ENCODE results near the gene KCNS1.

Gene KCNS1

GRCh38 chr20:45109634-45110033 is 8.7 kb upstream of the KCNS1 start:
- DNase-seq (ENCODE audit: low read depth in 2 of 2, low spot score in 1 of 2) = no peak

GRCh38 chr20:45105317-45105716 is 4.4 kb upstream of the KCNS1 start:
- no peak for DNase-seq (ENCODE audit: low read depth in 2 of 2, low spot score in 1 of 2)

- DNase-seq (ENCODE audit: low read depth in 2 of 2, low spot score in 1 of 2) = no peak
These were observed 3.9 kb upstream of the KCNS1 start for GRCh38 chr20:45104786-45105185.

- DNase-seq (ENCODE audit: low read depth in 2 of 2, low spot score in 1 of 2) = no peak
These were observed 2.1 kb upstream of the KCNS1 start for GRCh38 chr20:45103072-45103471.

GRCh38 chr20:45101333-45101850 is 465 bp upstream of the KCNS1 start:
- no peak for DNase-seq (ENCODE audit: low read depth in 2 of 2, low spot score in 1 of 2)

GRCh38 chr20:45098103-45098773 is 2.7 kb downstream of the KCNS1 start:
- DNase-seq (ENCODE audit: low read depth in 2 of 2, low spot score in 1 of 2) = no peak

- no peak for DNase-seq (ENCODE audit: low read depth in 2 of 2, low spot score in 1 of 2)
These were observed 3.3 kb downstream of the KCNS1 start for GRCh38 chr20:45097485-45098102.

GRCh38 chr20:45096781-45097180 is 4.1 kb downstream of the KCNS1 start:
- DNase-seq (ENCODE audit: low read depth in 2 of 2, low spot score in 1 of 2) = no peak

GRCh38 chr20:45095805-45096238 is 5.1 kb downstream of the KCNS1 start:
- DNase-seq (ENCODE audit: low read depth in 2 of 2, low spot score in 1 of 2) = peak; percentile 8 to 29

- DNase-seq (ENCODE audit: low read depth in 2 of 2, low spot score in 1 of 2) = no peak
These were observed 5.9 kb downstream of the KCNS1 start for GRCh38 chr20:45094864-45095574.

GRCh38 chr20:45094201-45094600 is 6.7 kb downstream of the KCNS1 start:
- DNase-seq (ENCODE audit: low read depth in 2 of 2, low spot score in 1 of 2) = no peak

- no peak for DNase-seq (ENCODE audit: low read depth in 2 of 2, low spot score in 1 of 2)
These were observed 8.0 kb downstream of the KCNS1 start for GRCh38 chr20:45092898-45093297.

- no peak for DNase-seq (ENCODE audit: low read depth in 2 of 2, low spot score in 1 of 2)
These were observed 9.6 kb downstream of the KCNS1 start for GRCh38 chr20:45091366-45091765.

- DNase-seq (ENCODE audit: low read depth in 2 of 2, low spot score in 1 of 2) = no peak
These were observed 10.4 kb downstream of the KCNS1 start for GRCh38 chr20:45090481-45090880.

GRCh38 chr20:45088247-45088646 is 12.7 kb downstream of the KCNS1 start:
- no peak for DNase-seq (ENCODE audit: low read depth in 2 of 2, low spot score in 1 of 2)

GRCh38 chr20:45087814-45088213 is 13.1 kb downstream of the KCNS1 start:
- no peak for DNase-seq (ENCODE audit: low read depth in 2 of 2, low spot score in 1 of 2)

- no peak for DNase-seq (ENCODE audit: low read depth in 2 of 2, low spot score in 1 of 2)
These were observed 13.7 kb downstream of the KCNS1 start for GRCh38 chr20:45087097-45087790.

- DNase-seq (ENCODE audit: low read depth in 2 of 2, low spot score in 1 of 2) = no peak
These were observed 15.1 kb downstream of the KCNS1 start for GRCh38 chr20:45085867-45086266.

GRCh38 chr20:45085289-45085688 is 15.6 kb downstream of the KCNS1 start:
- DNase-seq (ENCODE audit: low read depth in 2 of 2, low spot score in 1 of 2) = no peak

GRCh38 chr20:45083127-45083526 is 17.8 kb downstream of the KCNS1 start:
- DNase-seq (ENCODE audit: low read depth in 2 of 2, low spot score in 1 of 2) = no peak

- no peak for DNase-seq (ENCODE audit: low read depth in 2 of 2, low spot score in 1 of 2)
These were observed 18.5 kb downstream of the KCNS1 start for GRCh38 chr20:45082468-45082867.

Data from stimulated activated CD8-positive, alpha-beta memory T cell treated with anti-CD3 and anti-CD28 coated beads, Interleukin-4, amount 100 ng/mL, for 1 hour (primary cell).